NCI-H446 (cell line): ENCODE results near the gene GALNT18.

Experiments
- DNase-seq, 2 experiments: peaks; one replicate each; lab custom pipeline; 2025; lab: John Stamatoyannopoulos, UW

The GALNT18 gene

DNA sequence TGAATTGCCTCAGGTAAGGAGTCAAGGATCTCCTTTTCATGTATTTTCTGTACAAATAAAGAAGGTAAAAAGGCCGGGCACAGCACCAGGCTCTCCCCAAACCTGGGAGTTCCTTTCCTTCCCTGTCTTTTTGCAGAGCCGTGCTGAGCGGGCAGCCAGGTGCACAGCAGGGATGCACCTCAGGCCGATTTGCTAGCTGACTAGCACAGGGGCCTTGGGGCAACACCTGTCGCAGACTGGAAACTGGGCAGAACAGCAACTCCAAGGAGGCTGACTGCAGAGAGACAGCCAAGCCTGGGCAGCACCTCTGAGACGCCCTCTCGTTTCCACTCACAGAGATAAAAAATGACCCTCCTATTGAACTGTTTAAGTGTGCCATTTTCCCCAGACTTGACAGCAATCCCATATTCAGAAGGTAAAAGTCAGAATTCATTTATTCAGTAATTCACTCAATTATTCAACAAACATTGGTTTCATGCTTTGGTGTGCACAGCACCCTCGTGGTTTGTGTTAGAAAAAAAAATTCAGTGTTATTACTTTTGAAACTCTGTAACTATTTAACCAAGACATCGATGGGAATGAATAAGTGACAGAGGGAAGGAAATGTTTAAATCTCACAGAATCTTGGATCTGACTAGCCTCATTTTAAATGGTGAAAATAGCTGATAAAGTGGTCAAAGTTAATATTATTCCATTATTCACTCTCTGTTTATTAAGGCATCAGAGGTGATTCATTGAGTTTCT, 120.9 kb downstream of the GALNT18 start:
- DNase-seq = no peak

DNA sequence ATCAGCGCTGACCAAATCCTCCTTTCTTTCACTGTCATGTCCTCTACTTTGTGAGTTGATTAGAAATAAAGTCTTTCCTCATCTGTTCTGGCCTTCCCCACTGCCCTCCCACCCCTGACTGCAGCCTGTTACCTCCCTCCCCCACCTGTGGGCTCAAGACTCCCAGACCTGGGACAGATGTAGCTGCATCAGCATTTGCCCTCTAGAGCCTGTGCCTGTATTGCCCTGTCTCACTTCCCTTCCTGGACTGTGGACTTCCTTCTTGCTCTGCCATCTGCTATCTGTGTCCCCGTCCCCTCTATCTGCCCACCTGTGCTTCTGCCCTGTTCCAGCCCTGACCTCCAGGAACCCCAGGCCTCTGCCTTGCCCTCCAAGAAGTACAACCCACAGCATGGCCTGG, 122.5 kb downstream of the GALNT18 start:
- no peak for DNase-seq

DNA sequence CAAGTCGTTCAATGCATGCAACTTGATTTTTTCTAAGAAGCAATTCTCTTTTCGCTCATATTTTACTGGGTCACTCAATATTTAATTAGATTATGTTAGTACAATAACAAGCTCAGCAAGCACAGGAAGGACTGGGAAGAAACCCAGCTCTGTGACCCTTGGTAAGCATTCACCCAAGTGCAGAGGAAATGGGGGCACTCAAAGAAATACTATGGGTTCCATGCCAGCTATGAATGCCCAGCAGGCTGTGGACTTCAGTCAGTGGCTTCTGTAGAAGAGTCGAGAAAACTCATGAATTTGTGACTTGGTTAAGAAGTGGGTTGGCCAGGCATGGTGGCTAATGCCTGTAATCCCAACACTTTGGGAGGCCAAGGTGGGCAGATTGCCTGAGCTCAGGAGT, 123.6 kb downstream of the GALNT18 start:
- DNase-seq = no peak

DNA sequence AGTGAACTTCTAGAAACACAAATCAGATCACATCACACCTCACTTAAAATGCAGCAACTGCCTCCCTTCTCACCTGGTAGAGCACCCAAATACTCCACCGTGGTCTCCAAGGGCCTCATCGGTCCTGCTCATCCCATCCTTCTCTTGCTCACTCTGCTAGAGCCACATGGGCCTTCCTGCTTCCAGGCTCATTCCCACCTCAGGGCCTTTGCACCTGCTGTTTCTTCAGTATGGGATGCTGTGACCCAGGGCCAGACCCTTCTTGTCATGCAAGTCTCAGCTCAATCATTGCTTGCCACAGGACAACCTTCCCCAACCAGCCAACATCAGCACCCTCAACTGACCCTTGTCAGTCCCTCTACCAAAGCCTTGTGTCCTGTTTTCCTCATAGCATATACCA, 124.9 kb downstream of the GALNT18 start:
- DNase-seq = no peak

DNA sequence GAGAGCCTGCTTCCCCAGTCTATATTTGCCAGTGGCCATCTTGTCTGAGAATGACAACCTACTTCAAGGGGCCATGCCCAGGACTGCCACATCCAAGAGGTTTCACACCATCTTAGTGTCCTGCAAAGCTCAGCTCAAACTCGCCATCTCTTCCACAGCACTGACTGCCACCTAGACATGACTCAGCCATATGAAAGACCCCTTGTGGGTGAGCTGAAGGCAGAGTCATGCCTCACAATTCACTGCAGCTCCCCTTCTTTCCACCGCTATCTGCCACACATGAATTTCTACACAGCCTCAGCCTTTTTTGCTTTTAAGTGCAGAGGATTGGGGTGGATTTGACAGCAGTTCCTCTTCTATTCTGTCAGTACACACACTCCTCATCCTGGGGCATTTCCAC, 127.5 kb downstream of the GALNT18 start:
- DNase-seq = no peak

DNA sequence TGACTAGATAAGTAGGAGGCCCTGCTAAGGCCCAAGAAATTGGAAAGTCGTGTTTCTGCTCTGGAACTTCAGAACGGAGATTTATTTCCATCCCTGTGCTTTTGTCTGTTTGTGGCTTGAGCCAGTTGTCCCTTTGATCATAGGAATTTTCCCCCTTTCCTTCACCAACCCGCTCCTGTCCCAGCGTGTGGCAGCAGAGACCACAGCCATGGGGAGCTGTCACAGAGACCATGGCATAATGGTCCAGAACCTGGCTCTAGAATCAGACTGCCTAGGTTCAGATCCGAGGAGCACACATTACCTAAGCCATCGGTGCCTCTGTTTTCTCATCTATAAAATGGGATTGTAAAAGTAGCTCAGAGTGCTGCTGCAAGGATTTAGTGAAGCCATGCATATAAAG, 128.1 kb downstream of the GALNT18 start:
- DNase-seq = no peak

DNA sequence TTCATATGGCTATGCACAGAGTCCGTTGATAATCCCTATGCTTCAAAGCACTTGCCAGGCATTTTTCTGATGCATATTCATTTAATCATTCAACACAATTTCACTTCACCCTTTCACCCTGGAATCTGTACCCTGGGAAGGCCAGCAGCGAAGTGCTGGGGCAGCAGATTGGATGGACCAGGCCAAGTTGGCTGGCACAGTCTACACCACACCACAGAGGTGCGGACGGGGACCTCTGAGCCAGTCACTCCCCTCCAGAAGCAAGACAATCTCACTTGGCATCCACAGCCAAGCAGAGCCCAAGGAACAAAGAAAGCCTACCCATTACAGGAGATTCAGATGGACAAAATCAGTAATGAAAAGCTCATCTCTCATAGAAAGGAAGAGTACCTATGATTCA, 130.2 kb downstream of the GALNT18 start:
- no peak for DNase-seq

DNA sequence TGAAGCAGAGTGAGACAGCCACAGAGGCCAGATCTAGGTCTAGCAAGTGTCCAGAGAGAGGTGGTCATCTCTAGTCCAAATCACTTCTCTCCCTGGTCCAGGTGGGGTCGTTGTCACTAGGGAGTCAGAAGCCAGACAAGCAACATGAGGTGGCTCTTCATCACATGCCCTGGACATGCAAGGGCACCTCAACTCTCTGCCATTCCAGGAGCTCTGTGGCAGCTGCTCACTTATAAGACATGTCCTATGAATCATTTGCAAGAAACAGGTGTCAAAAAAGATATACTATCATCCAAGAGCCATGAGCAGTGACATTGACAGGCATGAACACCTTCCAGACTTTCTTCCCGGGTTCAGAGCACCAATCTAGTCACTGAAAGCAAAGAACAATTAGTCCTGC, 130.8 kb downstream of the GALNT18 start:
- no peak for DNase-seq

DNA sequence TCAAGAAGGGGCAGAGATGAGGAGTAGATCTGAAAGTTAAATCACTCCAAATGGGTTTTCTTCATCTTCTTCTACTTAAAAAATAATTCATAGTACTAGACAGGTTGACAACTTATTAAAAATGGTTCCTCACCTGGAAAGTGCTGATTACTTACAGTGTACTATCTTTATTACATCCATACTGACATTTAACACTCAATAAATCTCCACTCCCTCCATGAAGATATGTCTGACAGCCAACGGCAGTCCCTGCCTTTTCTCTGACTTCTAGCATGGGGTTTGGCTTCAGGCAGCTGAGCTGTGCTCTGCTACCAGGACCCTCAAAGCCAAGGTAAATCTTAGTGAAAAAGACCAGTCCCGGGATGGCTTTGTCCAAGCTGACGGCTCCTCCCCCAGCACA, 135.4 kb downstream of the GALNT18 start:
- no peak for DNase-seq

DNA sequence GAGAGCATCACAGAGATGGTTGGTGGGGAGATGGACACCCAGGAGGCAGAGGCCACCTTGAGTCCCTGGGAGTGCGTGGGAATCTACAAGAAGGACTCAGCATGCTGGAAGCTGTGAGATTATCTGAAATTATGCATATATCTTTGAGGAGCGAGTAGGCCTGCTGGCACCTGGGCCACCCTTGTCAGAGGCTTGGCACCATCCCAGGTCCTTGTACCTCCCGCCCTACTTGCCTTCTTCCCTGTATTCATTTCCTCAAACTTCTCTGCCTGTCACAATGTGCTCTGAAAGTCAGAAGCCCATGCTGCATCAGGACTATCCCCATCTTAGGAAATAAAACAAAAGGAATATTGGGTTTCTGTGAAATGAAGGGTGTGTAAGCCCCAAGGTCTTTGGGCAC, 135.8 kb downstream of the GALNT18 start:
- DNase-seq = no peak

DNA sequence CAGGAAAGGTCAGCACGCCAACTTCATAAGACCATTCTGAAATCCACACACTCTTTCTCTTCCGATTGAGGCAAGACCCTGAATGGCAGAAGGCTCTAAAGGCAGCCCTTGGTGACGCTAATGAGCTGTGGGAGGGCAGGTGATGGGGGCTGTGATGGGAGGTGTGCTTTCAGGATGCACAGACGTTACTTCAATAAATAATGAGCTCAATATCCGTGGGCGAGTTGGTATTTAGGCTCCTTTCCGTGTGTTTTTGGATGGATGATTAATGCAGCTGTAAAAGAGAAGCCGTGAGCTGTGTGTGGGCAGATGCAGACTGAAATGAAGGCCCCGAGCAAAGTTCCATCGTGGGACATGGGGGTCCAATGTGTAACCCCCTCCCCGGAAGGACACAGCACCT, 138.2 kb downstream of the GALNT18 start:
- DNase-seq = no peak

DNA sequence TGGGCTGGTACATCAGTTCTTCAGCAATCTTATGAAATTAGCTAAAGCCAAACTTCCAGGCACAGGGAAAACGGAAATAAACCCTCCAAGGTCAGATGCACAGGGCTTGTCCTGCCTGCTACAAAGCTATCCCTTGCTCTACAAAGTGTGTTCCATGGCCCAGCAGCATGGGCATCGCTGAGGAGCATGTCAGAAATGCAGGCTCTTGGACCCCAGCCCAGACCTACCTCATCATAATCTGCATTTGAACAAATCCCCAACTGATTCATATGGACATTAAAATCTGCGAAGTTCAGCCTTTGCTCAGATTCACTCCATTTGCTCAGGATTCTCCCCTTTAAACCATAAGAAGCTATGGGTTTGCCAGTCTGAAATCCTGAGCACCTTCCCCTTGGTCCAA, 139.1 kb downstream of the GALNT18 start:
- DNase-seq = no peak

DNA sequence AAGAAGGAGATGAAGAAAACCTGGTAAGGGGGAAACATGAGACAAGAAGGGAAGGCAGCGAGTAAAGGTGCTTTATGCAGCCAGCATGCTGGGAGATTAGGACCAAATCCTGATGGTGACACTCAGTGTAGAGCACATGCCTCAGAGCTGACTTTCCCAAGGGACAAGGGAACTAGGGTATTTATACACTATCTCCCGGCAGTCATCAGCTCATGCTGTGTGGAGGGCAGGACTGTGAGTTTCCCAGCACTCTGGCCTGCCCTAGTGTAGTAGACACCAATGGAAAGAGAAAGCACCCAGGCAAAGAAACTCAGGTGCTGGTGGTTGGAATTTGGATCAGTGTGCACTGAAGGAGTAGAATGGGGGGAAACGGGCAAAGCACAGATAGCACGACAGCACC, 140.4 kb downstream of the GALNT18 start:
- no peak for DNase-seq

DNA sequence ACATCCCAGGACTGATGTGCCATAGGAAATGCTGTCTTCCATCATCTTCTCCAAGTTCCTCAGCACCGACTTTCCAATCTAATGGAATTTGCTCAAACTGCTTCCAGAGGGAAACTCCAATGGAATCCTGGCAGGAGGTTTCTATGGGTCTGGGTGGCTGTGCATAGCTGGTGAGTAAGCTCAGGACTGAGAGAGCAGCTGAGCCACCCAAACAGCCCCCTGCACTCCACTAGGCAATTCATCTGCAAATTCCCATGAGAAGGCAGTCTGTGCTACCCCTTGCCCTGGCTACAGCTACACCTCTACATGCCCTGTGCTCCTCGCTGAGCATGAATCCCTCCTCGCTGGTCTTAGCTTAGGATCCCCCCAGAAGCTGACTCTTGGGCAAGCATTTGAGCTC, 140.8 kb downstream of the GALNT18 start:
- DNase-seq = no peak

DNA sequence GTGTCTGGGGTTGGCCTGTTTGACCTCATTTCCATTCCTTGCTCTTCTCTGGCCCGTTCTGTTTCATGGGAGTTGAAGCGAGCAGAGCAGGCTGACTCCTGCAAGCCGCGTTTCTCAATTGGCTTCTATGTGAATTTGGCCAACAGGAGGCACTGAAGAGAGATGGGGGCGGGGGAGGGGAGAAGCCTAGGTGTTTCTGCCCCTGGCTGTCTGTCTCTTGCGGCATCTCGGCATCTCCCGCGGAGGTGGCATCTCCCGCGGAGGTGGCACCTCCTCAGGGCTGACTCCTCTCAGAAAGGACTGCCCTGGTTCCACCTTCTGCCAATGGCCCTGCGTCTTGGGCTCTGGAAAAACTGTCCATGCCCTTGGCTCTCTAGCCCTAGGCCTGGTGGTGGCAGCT, 143.1 kb downstream of the GALNT18 start:
- DNase-seq = no peak

DNA sequence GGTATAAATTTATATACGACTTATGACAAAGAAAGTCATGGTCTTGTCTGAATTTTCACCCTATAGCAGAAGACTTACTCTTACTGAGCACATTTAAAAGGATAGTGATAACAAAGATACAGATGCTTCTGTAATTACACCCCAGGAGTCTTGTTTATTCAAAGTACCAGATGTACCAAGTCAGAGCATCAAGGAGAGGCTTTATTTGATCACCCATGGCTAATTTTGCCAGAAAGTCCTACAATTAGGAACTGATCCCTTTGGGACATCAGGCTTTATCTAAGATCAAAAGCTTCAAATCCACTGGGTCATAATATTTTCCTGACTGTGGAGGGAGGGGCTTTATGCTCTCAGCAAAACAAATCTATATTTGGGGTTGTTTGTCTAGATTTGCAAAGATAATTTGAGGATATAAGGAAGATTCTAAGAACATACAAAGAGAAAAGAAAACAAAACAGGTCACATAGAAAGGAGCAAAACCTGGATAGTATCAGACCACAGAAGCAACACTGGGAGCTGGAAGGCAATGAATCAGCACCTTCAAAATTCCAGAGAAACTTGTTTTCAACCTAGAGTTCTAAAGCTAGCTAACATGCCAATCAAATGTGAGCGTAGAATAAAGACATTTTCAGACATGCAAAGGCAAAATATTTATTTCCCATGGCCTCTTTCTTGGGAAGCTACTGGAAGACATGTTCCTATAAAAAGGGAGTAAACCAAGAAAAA, 143.9 kb downstream of the GALNT18 start:
- DNase-seq = no peak

DNA sequence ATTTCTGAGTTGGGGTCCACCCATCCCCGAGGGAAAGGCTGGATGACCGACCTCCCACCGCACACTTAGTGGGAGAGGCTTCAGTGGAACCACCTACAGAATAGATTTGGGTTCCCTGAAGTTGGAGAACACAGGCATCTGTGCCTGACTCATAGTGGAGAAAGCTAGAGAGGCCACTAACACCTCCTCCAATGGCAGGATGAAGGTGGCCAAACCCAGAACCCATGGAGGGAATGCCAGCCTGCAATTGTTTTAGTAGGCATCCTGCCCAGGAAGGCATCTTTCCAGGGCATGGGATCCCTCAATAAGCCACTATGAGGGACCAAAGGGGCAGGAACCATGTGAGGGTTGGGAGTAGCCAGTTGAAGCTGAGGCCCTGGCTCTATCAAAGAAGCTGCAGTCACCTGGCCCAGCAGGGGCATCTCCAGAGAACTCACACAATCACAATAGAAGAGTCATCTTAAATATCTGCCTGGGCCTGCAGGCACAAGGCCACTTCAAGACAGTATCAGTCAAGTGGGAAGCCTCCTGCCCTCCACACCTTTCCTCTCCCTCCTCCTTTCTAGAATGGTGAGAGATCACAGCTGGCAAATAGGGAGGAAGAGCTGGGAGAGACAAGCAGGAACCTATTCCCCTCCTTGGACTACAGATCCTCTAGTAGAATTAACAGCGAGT, 144.7 kb downstream of the GALNT18 start:
- DNase-seq = no peak

DNA sequence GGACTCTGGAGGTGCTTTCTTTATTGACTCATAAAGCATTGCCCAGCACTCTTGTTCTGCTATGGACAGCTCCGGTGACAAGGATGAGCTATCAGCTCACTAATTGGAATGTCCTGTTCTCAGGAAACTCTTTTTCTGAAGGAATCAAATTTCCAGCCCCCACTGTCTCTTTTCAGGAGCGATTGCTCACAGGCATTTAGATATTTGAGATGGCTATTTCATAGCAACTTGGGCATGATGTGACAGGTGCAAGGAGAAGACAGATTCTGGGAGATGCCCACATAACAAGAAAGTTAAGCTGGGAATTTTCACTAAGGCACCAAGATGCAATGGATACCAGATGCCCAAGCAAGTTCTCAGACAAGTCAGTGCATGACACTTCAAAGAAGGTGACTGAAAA, 145.3 kb downstream of the GALNT18 start:
- DNase-seq = no peak

DNA sequence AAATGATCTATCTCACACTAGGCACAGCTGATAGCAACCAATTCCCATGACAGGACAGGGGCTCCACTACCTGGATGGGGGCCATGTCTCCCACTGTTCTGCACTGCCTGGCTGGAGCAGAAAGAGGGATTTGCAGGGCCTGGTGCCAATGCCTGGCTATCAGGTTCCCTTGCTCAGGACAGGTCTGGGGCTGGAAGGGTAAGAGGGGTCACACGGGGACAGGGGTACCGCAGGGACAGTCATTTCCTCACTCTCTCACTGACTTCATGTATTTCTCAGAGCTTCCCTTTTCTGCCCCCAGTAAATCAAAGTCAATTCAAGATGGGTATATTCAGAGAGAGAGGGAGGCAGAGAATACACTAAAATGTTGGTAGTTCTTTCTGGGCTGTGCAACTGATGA, 149.7 kb downstream of the GALNT18 start:
- no peak for DNase-seq

DNA sequence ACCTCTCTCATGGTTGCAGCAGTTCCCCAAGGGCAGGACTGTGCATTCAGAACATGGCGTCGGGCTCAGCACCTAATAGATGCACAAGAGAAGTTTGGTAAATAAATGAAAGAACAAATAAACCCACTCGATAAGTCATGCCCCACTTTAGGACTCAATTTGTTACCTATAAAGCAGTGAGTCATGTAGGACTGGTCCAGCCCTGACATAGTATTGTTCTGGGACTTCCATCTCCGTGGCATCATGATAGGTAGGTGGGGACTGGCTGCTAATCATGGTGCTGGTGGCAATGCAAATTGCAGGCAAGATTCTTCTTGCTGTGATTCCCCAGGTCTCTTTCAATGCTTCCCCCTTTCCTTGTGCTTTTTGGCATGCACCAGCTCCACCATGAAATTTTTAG, 150.6 kb downstream of the GALNT18 start:
- no peak for DNase-seq

DNA sequence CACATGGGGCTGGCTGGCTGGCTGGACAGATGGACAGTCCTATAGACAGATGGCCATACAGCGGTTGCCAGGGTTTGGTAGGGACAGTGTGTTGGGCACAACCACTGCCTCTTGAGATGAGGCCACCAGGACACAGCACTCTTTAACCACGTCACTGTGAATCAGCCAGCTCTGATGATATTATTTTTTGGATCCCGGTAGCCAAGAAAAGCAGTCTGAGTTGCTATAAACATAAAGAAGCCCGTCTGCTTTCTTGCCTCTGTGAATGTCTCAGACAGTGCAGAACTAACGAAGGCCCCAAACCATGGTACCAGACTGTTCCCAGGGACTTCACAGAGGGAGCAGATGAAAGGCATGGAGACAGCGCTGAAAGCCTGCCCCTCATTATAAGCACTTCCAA, 152.9 kb downstream of the GALNT18 start:
- no peak for DNase-seq

DNA sequence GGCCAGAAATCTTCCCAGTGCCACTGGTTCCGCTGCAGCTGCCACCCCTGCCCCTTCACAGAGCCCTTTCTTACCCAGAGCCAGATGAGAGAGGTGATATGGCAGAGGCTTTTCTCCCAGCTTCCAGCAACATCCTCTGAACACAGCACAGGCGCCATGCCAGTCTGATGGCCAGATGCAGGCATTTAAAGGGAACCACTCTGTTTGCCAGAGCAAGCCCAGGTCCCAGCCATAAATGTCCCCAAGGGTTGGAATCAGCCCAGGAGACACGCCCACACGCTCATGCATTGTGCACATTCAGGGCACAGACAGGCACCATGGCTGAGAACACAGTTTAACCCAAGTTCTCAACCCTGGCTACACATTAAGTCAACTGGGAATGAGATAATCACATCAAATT, 154.5 kb downstream of the GALNT18 start:
- no peak for DNase-seq

DNA sequence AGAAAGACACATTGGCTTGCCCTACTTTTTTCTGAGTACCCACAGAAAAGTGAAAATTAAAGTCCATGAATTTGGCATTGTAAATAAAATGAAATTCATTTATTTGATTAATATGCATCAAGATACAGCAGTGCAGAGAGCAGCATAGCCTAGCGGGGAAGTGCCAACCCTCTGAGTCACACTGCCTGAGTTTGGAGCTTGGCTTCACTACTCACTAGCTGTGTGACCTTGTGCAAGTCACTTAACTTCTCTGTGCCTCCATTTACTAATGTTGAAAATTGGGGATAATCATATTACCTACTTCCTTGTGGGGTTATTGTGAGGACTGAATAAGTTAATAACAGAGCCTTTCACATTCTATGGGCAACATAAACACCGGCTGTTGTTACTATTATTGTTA, 157.2 kb downstream of the GALNT18 start:
- no peak for DNase-seq
